HepG2 (cell line): Measurements from ENCODE around the gene STARD8. TPM values are rescaled to one million over a fixed set of nuclear protein-coding genes. Genes with fewer than 3 reads are reported as not detected.

Source experiments
- ATAC-seq: fragments of 200-7000 bp; cut with Tn5 transposase; 3 replicates; pipeline ENCODE4 v1.9.1; 2020; ENCODE audit warnings: mild to moderate bottlenecking, moderate library complexity
- BruUV-seq: library from RNA; stranded (reverse); fragments of 400-500 nt; replicated peaks from 2 replicates; lab custom pipeline; 2021; lab: Mats Ljungman, UMichigan
- CTCF ChIA-PET: fragments of 300-600 bp; formaldehyde crosslinking; extraction: SDS; loops from one replicate; lab custom pipeline; 2021; ENCODE audit warnings: low total read pairs, inconsistent platforms, low intra/inter-chr PET ratio; lab: Yijun Ruan, JAX
- POLR2A ChIA-PET: fragments of 350-600 bp; sonication (Branson Sonifier 250); formaldehyde crosslinking; loops from one replicate; lab custom pipeline; 2020; ENCODE audit warnings: antibody characterized with exemption, inconsistent platforms; lab: Yijun Ruan, JAX
- DNase-seq: peaks from one replicate; pipeline ENCODE4 v3.0.0-alpha.2; 2015; ENCODE audit warnings: low spot score
- FAIRE-seq: peaks from 3 replicates; lab custom pipeline; 2011; peaks lifted over from hg19 to GRCh38; lab: Jason Lieb, UNC
- H2AFZ ChIP-seq: one replicate; pipeline ENCODE4 v1.6.1; 2011; ENCODE audit warnings: low read length, inconsistent platforms
- H3K27ac ChIP-seq: fragments of 300-600 bp; 3 replicates; pipeline ENCODE4 v1.8.0; 2011; ENCODE audit warnings: mixed run types, mild to moderate bottlenecking, mixed read lengths, low read length, inconsistent platforms; ENCODE audit not compliant: insufficient read depth; ENCODE audit errors: extremely low read length
- H3K27me3 ChIP-seq, 2 experiments: fragments of 200-600 bp in 1 of 2; 2 replicates in 1 of 2; 3 replicates in 1 of 2; pipeline versions ENCODE4 v1.6.0 to v1.8.0; 2011; ENCODE audit warnings: low read length in 2 of 2, mild to moderate bottlenecking in 2 of 2, moderate library complexity in 2 of 2, inconsistent platforms in 1 of 2; ENCODE audit not compliant: insufficient read depth in 2 of 2, control insufficient read depth in 1 of 2
- H3K36me3 ChIP-seq, 2 experiments: fragments of 200-600 bp in 1 of 2; replicated peaks in 1 of 2; 2 replicates in 1 of 2; 3 replicates in 1 of 2; pipeline versions ENCODE4 v1.5.1 to v1.8.0; 2011; ENCODE audit warnings: low read length in 2 of 2, inconsistent platforms in 1 of 2; ENCODE audit not compliant: insufficient read depth in 2 of 2, control insufficient read depth in 1 of 2
- H3K4me1 ChIP-seq: 2 replicates; pipeline ENCODE4 v1.5.1; 2012; ENCODE audit warnings: low read length, inconsistent platforms; ENCODE audit not compliant: insufficient read depth
- H3K4me2 ChIP-seq: 2 replicates; pipeline ENCODE4 v1.6.0; 2011; ENCODE audit warnings: low read depth, low read length, inconsistent platforms
- H3K4me3 ChIP-seq, 3 experiments: fragments of 200-600 bp in 1 of 3; sonication (generic), shearing (Covaris generic) in 1 of 3; replicated peaks in 1 of 3; 2 replicates each; pipeline ENCODE4 v1.5.1; 2011 to 2016; ENCODE audit warnings: low read length in 3 of 3, inconsistent platforms in 2 of 3, low read depth in 2 of 3, mild to moderate bottlenecking in 2 of 3, control low read depth in 1 of 3, mixed read lengths in 1 of 3; ENCODE audit not compliant: insufficient read depth in 1 of 3
- H3K79me2 ChIP-seq: one replicate; pipeline ENCODE4 v1.6.1; 2011; ENCODE audit warnings: low read length, inconsistent platforms; ENCODE audit not compliant: insufficient read depth
- H3K9ac ChIP-seq: 2 replicates; pipeline ENCODE4 v1.6.0; 2011; ENCODE audit warnings: mild to moderate bottlenecking, low read depth, low read length, inconsistent platforms; ENCODE audit not compliant: insufficient read depth
- H3K9me3 ChIP-seq: 2 replicates; pipeline ENCODE4 v1.5.1; 2012; ENCODE audit warnings: mild to moderate bottlenecking, low read length
- H4K20me1 ChIP-seq: 2 replicates; pipeline ENCODE4 v1.6.0; 2011; ENCODE audit warnings: inconsistent platforms, mild to moderate bottlenecking, low read length, moderate library complexity; ENCODE audit not compliant: insufficient read depth
- FOXK2 ChIP-seq: fragments of 450-650 bp; IDR thresholded peaks from 2 replicates; pipeline ENCODE4 v1.6.1; 2016
- GTF3A ChIP-seq: sonication (generic); formaldehyde crosslinking; conservative IDR thresholded peaks from 2 replicates; pipeline ENCODE4 v1.4.0; 2020; ENCODE audit warnings: mild to moderate bottlenecking, missing genetic modification reagents
- HDAC6 ChIP-seq: fragments of 200-600 bp; sonication (generic); IDR thresholded peaks from 2 replicates; pipeline ENCODE4 v1.7.0; 2017; ENCODE audit warnings: mild to moderate bottlenecking, antibody characterized with exemption, low read length, low read depth
- HNRNPK ChIP-seq: fragments of 200-400 bp; formaldehyde crosslinking; IDR thresholded peaks from 2 replicates; pipeline ENCODE4 v1.6.1; 2018; ENCODE audit warnings: low read length, low read depth, moderate library complexity, mild to moderate bottlenecking; ENCODE audit not compliant: poor library complexity, severe bottlenecking
- HOXA7 ChIP-seq: sonication (generic); formaldehyde crosslinking; IDR thresholded peaks from 2 replicates; pipeline ENCODE4 v1.8.1; 2022; ENCODE audit warnings: mild to moderate bottlenecking, missing genetic modification reagents, moderate library complexity
- MAX ChIP-seq: IDR thresholded peaks from 2 replicates; pipeline ENCODE4 v1.6.1; 2012; ENCODE audit warnings: inconsistent platforms
- MAZ ChIP-seq, 2 experiments: sonication (generic) in 1 of 2; formaldehyde crosslinking in 1 of 2; IDR thresholded peaks; 2 replicates each; pipeline versions ENCODE4 v1.5.0 to v1.6.1; 2012 to 2020; ENCODE audit warnings: low read depth in 2 of 2, mild to moderate bottlenecking in 2 of 2, borderline replicate concordance in 1 of 2, improper control_type of control experiment in 1 of 2, low read length in 1 of 2, missing genetic modification reagents in 1 of 2, moderate library complexity in 1 of 2
- NFE2L1 ChIP-seq: sonication (generic); formaldehyde crosslinking; IDR thresholded peaks from 2 replicates; pipeline ENCODE4 v1.4.0; 2020; ENCODE audit warnings: missing genetic modification reagents, mild to moderate bottlenecking, borderline replicate concordance
- NFKBIZ ChIP-seq: IDR thresholded peaks from 2 replicates; pipeline ENCODE4 v1.6.1; 2018; ENCODE audit warnings: missing genetic modification reagents, missing compliant biosample characterization
- RARA ChIP-seq: IDR thresholded peaks from 2 replicates; pipeline ENCODE4 v1.6.1; 2016; ENCODE audit warnings: missing genetic modification reagents, missing compliant biosample characterization
- ZNF281 ChIP-seq: sonication (generic); formaldehyde crosslinking; IDR thresholded peaks from 2 replicates; pipeline ENCODE4 v1.4.0; 2020; ENCODE audit warnings: missing genetic modification reagents, borderline replicate concordance
- ZNF282 ChIP-seq: fragments of 450-650 bp; IDR thresholded peaks from 2 replicates; pipeline ENCODE4 v1.6.1; 2018; ENCODE audit not compliant: partially characterized antibody
- ZNF747 ChIP-seq: sonication (generic); formaldehyde crosslinking; IDR thresholded peaks from 2 replicates; pipeline ENCODE4 v1.8.1; 2023; ENCODE audit warnings: missing genetic modification reagents, mild to moderate bottlenecking, borderline replicate concordance
- ZNF83 ChIP-seq: sonication (generic); formaldehyde crosslinking; IDR thresholded peaks from 2 replicates; pipeline ENCODE4 v1.4.0; 2020; ENCODE audit warnings: missing genetic modification reagents, mild to moderate bottlenecking, borderline replicate concordance
- WGBS: methylation state at CpG from one replicate; pipeline ENCODE4 v1.1.6; 2017; ENCODE audit warnings: low lambda C conversion rate; 5-methylcytosine and 5-hydroxymethylcytosine counted together
- in situ Hi-C: cut with HindIII; loops from 2 replicates; pipeline ENCODE4 v1.10.0; 2017; ENCODE audit warnings: low pct_unique_long_range_greater_than_20kb; ENCODE audit not compliant: extremely low pct_ligation_motif_present
- intact Hi-C: fragments of 100-400 bp; cut with micrococcal nuclease; formaldehyde crosslinking; loops from one replicate; pipeline ENCODE4 v1.10.0; 2022; ENCODE audit not compliant: unreplicated experiment
- polyA plus RNA-seq, 8 experiments: library from polyadenylated mRNA; depleted of rRNA in 3 of 8; stranded (reverse) in 7 of 8; unstranded in 1 of 8; fragments of >200 nt; fragmentation: Illumina TruSeq in 4 of 8; extraction: Trizol in 4 of 8; gene quantifications; 2 replicates each; pipeline versions ENCODE4 v1.2.1 to v1.2.3, GENCODE V29; 2011 to 2016; ENCODE audit warnings: low read depth in 4 of 8, missing spikeins in 1 of 8, mixed read lengths in 1 of 8; ENCODE audit not compliant: insufficient read depth in 1 of 8
- total RNA-seq, 5 experiments: library from RNA; depleted of rRNA; stranded (reverse); fragments of >200 nt; fragmentation: Illumina TruSeq; extraction: Trizol; gene quantifications; 2 replicates each; pipeline ENCODE4 v1.2.3, GENCODE V29; 2016; ENCODE audit warnings: low read depth in 1 of 5
- TF ChIP-seq, protein P1 (sequence below): sonication (generic); formaldehyde crosslinking; conservative IDR thresholded peaks from 2 replicates; pipeline ENCODE4 v1.8.0; 2022; ENCODE audit warnings: mild to moderate bottlenecking, moderate library complexity, missing genetic modification reagents
- TF ChIP-seq, protein P2 (sequence below): sonication (generic); formaldehyde crosslinking; IDR thresholded peaks from 2 replicates; pipeline ENCODE4 v1.9.0; 2021; ENCODE audit warnings: missing genetic modification reagents, borderline replicate concordance
- TF ChIP-seq, protein P3 (sequence below): sonication (generic); formaldehyde crosslinking; IDR thresholded peaks from 2 replicates; pipeline ENCODE4 v1.5.0; 2020; ENCODE audit warnings: missing genetic modification reagents, mild to moderate bottlenecking, borderline replicate concordance

Gene STARD8
- total and polyA plus RNA-seq, 2 of the 13 experiments (the other 11 are each of a cell fraction or from before 2014, with no cell fraction given) = 0.02 to 0.09 TPM

DNA sequence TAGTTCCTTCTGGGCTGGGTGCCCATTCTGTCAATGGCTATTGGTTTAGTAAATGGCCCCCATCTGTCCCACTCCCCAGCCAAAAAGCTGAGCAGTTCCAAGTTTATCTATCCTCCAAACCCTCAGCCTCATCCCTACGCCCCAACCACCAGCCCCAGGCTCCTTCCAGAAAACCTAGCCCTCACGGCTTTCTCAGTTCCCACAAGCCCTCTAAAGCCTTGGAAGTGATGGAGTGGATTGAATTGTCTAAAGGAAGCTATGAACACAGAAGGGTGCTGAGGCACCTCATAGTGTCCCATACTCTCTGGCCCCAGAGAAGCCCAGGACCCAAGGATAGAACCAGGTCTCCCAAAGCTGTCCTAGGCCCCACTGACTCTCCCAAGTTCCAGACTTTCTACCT is 105.8 kb downstream of the STARD8 start (continued):
- TF ChIP-seq HOXA7 (CRISPR knock-in tag) = no peak
- no peak for TF ChIP-seq RARA (CRISPR knock-in tag)
- TF ChIP-seq, protein P1, sequence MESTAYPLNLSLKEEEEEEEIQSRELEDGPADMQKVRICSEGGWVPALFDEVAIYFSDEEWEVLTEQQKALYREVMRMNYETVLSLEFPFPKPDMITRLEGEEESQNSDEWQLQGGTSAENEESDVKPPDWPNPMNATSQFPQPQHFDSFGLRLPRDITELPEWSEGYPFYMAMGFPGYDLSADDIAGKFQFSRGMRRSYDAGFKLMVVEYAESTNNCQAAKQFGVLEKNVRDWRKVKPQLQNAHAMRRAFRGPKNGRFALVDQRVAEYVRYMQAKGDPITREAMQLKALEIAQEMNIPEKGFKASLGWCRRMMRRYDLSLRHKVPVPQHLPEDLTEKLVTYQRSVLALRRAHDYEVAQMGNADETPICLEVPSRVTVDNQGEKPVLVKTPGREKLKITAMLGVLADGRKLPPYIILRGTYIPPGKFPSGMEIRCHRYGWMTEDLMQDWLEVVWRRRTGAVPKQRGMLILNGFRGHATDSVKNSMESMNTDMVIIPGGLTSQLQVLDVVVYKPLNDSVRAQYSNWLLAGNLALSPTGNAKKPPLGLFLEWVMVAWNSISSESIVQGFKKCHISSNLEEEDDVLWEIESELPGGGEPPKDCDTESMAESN (CRISPR knock-in tag) = no peak
- TF ChIP-seq FOXK2 = no peak
- no peak for TF ChIP-seq NFE2L1 (CRISPR knock-in tag)

- Histone ChIP-seq H3K36me3 (no peaks in the 10 kb centered on the region), H2AFZ (no peak overlapping the region), H3K4me3 (no peak overlapping the region), H4K20me1 (no peaks in the 10 kb centered on the region), H3K4me2 (no peak overlapping the region), H3K79me2 (no peaks in the 10 kb centered on the region), H3K27ac (no peak overlapping the region), H3K27me3 (no peaks in the 10 kb centered on the region), H3K9me3 (no peaks in the 10 kb centered on the region), H3K9ac (no peak overlapping the region), H3K4me1 (peaks cover 12% of the 10 kb centered on the region)
- DNase-seq (no peak), ATAC-seq (no peak), FAIRE-seq (no peak)
- no TSS peak for BruUV-seq
- CTCF ChIA-PET = no interaction called here
- intact Hi-C loops (no loop called here), in situ Hi-C loops (no loop called here)
- POLR2A ChIA-PET = no interaction called here
- 0% methylated on average over 2 of the region's 7 CpGs for WGBS
- no peak for TF ChIP-seq HNRNPK
- TF ChIP-seq GTF3A = no peak
- TF ChIP-seq ZNF282 = no peak
- TF ChIP-seq, protein P2, sequence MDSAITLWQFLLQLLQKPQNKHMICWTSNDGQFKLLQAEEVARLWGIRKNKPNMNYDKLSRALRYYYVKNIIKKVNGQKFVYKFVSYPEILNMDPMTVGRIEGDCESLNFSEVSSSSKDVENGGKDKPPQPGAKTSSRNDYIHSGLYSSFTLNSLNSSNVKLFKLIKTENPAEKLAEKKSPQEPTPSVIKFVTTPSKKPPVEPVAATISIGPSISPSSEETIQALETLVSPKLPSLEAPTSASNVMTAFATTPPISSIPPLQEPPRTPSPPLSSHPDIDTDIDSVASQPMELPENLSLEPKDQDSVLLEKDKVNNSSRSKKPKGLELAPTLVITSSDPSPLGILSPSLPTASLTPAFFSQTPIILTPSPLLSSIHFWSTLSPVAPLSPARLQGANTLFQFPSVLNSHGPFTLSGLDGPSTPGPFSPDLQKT = no peak
- TF ChIP-seq NFKBIZ (CRISPR knock-in tag) = no peak
- TF ChIP-seq HDAC6 = no peak
- TF ChIP-seq, protein P3, sequence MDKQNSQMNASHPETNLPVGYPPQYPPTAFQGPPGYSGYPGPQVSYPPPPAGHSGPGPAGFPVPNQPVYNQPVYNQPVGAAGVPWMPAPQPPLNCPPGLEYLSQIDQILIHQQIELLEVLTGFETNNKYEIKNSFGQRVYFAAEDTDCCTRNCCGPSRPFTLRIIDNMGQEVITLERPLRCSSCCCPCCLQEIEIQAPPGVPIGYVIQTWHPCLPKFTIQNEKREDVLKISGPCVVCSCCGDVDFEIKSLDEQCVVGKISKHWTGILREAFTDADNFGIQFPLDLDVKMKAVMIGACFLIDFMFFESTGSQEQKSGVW (CRISPR knock-in tag) = no peak
- no peak for TF ChIP-seq ZNF747 (CRISPR knock-in tag)
- TF ChIP-seq MAZ (IDR thresholded peaks at IDR 0.05; ENCODE audit: borderline replicate concordance, low read depth, low read length) = no peak
- TF ChIP-seq MAZ (CRISPR knock-in tag; IDR thresholded peaks at IDR 0.05; ENCODE audit: low read depth) = no peak
- no peak for TF ChIP-seq ZNF281 (CRISPR knock-in tag)
- TF ChIP-seq MAX = no peak
- TF ChIP-seq ZNF83 = no peak
These were observed 106.9 kb downstream of the STARD8 start for GRCh38 chrX:68754406-68754805.
